Activated CD8-positive, alpha-beta memory T cell treated with anti-CD3 and anti-CD28 coated beads for 4 hours (primary cell): ENCODE data around the gene RASA3.
"Not testable (repeated sequence)": the region's sequence is repeated elsewhere in the genome, so short reads cannot be mapped to it uniquely, and the experiment has no call there.

Experiments
- DNase-seq, 2 donors: peaks; one replicate each; pipeline ENCODE4 v3.0.0-alpha.2; 2020; ENCODE audit warnings: low read depth in 2 of 2

The RASA3 gene, protein sequence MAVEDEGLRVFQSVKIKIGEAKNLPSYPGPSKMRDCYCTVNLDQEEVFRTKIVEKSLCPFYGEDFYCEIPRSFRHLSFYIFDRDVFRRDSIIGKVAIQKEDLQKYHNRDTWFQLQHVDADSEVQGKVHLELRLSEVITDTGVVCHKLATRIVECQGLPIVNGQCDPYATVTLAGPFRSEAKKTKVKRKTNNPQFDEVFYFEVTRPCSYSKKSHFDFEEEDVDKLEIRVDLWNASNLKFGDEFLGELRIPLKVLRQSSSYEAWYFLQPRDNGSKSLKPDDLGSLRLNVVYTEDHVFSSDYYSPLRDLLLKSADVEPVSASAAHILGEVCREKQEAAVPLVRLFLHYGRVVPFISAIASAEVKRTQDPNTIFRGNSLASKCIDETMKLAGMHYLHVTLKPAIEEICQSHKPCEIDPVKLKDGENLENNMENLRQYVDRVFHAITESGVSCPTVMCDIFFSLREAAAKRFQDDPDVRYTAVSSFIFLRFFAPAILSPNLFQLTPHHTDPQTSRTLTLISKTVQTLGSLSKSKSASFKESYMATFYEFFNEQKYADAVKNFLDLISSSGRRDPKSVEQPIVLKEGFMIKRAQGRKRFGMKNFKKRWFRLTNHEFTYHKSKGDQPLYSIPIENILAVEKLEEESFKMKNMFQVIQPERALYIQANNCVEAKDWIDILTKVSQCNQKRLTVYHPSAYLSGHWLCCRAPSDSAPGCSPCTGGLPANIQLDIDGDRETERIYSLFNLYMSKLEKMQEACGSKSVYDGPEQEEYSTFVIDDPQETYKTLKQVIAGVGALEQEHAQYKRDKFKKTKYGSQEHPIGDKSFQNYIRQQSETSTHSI

DNA sequence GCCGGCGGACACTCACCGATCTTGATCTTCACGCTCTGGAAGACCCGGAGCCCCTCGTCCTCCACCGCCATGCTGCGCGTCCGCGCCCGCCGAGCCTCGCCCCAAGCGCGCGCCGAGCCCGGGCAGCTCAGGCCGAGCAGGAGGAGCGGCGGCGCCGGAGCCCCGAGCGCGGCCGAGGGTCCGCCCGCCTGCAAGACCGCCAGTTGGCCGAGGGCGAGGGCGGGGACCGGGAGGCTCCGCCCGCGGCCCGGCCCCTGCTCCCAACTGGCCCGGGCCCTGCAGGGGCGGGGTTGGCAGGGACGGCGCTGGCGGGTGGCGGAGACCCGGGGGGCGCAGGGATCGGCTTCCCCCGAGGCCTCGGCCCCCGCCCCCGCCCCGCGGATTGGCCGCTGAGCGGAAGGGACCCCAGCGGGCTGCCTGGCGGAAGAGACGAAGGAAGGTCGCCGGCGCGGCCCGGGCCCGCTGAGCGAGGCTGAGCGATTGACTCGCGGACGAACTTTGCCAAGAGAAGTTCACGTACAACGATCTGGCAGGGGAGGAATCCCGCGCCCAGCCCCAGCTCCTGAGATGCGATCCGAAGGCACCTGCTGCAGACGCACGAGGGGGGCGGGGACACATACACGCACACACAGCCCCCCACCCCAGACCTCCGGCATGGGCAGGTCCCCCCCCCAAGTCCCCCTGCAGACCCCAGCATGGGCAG is at the start of gene RASA3:
Gene RASA3 (minus strand): TSS at position 205 of the 703 bp plus-strand sequence. CDS start 134 bp downstream, at position 71.
- no peak for DNase-seq

DNA sequence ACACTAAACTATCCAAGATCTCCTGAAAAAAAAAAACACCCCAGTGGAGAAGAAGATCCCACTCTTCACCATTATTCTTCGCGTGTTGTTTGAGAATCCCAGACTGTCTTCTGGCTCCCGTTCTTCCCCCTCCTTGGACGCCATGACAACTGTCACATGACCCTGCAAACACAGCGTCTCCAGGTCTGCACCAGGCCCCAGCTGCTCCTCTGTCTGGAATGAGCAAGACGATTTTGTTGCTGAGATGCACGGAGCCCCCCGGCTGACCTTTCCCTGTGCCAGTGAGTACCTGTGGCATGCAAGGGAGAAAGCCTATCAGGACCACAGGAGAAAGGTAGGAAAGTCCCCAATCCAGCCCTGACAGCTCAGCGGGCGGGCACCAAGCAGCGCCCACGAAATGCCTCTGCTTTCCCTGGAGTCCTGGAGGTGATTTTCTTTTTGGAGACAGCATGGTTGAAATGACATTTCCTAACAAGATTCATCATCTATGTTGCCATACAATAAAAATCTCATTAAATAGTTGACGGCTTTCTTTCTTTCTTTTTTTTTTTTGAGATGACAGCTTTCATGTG is 46.8 kb upstream of the RASA3 start, which contains the start of gene CFAP97D2:
Gene CFAP97D2 (plus strand): TSS at position 171 of the 572 bp plus-strand sequence. CDS start 74 bp downstream, at position 245.
- no peak for DNase-seq

- DNase-seq, result no peak
Observed at GRCh38 chr13:114177245-114178010, 45.0 kb upstream of the RASA3 start.

GRCh38 chr13:114176359-114176902 is 44.0 kb upstream of the RASA3 start:
- not testable (repeated sequence) for DNase-seq

DNA sequence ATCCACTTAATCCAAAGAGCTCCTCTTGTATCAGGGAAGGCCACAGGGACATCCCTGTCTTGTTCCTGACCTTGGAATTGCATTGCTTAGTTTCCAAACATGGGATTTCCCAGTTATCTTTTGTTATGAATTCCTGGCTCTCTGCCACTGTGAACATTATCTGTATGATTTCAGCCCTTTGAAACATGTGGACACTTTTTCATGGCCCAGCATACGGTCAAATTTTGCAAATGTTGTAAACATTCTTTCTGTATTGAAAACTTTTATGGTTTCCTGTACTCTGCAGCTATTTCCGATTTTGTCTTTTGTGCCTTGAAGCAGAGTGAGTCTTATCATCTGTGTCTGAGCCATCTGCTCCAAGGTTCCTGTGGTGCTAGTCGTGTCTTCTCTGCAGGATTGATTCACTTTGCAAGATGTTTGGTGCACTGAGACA is 42.1 kb upstream of the RASA3 start:
- DNase-seq, result no peak

- no peak for DNase-seq
Observed at GRCh38 chr13:114173745-114174144, 41.3 kb upstream of the RASA3 start.

DNA sequence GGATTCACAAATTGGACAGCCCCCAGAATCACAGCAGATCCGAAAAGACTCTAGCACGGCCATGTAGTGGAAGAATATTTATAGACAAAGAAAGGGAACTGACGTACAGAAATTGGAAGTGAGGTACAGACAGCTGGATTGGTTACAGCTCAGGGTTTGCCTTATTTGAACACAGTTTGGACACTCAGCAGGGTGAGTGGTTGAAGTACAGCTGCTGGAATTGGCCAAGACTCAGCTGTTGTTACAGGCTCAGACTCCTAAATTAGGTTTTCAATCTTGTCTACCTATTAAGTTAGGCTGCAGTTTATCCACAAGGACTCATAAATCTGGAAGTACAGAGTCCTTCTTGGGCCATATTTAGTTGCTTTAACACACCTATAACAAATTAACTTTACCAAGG is 40.8 kb upstream of the RASA3 start:
- DNase-seq, result no peak

- DNase-seq, result no peak
Observed at GRCh38 chr13:114167885-114168284, 35.5 kb upstream of the RASA3 start.

DNA sequence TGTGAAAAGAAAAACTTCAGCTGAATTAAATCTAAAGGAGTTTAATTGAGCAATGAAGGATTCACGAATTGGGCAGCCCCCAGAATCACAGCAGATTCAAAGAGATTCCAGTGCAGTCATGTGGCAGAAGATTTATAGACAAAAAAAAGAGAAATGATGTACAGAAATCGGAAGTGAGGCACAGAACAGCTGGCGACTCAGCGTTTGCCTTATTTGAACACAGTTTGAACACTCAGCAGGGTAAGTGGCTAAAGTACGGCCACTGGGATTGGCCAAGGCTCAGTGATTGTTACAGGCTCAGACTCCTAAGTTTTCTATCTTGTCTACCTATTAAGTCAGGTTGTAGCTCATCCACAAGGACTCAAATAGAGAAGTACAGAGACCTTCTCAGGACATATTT is 35.0 kb upstream of the RASA3 start:
- no peak for DNase-seq

DNA sequence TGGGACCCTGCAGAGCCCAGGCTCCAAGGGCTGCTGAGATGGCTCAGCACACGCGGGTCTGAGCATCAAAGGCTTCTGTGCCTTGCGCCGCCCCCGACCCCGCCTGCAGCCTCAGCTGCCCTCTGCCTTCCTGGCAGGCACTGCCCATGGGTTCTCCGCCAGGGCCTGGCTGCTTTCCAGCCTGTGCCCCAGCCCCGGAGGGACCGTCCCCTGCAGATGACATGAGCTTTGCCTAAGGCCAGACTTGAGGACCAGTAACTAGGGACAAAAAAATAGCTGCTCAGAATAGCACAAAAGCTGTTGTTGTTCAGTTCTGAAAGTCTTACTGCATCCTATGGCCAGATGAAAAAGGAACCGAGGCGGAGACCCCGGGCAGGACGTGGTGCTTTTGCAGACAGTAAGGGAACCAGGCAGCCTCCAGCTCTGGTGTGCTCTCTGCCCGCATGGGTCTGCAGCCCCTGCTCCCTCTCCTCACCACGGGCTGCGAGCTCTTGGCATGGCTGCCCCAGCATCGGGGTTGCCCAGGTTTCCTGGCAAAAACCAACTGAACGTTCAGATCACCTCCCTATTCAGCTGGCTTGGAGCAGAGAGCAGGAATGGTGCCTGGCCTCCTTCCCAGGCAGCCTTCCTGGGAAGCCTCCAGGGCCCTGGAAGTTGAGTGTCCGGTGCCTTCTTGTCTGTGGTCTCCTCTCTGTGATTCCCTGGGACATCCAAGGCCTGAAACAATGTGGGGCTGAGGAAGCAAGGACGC is 34.1 kb upstream of the RASA3 start:
- DNase-seq, result no peak

DNA sequence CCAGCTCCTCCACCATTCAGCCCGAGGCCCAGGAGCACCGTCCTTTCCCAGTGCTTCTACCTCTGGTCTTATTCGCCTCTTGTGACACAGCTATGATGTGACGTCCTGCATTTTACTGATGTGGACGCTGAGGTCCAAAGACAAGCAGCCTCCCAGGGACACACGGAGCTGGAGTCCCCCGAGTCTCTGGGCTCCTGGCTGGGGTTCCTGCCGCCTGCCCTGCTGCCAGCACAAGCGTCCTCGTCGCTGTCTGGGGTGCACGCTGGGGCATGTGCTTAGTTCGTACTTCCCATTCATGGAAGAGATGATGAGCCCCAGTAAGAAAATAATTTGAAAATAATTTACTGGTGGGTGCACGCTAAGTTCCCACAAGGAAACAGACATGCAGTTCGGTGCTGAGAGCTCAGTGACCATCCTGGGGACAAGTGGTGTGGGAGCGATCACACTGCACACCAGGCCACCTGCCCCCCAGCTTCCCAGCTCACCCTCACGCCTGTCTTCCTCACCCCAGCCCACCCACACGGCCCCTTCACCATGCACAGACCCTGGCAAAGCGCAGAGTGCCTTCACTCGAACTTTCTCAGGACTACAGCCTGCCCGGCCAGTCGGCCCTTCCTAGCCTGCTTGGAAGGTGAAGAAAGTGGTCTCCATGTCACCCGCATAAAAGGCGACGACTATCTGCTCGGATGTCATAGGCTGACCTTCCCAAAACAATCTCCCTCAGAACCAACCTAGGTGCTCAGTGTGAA is 32.4 kb upstream of the RASA3 start:
- DNase-seq, result no peak

GRCh38 chr13:114164053-114164452 is 31.6 kb upstream of the RASA3 start:
- DNase-seq, result no peak

DNA sequence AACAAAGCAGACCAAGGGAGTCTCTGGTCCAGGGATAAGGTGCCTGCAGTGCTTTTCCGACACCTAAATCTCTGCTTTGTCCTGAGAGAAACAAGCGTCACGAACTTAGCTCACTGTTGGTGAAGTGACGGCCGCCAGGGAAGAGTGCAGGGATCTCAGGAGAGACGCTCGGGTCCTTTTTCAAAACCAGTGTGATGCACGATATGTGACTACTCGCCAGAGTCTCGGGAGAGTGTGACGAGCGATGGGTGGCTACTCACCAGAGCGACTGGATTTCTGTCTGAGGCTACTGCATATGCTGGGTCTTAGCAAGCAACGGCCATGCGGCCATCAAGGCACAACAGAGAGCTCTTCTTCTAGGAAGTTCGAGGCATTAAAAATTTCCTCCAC is 30.1 kb upstream of the RASA3 start:
- no peak for DNase-seq

DNA sequence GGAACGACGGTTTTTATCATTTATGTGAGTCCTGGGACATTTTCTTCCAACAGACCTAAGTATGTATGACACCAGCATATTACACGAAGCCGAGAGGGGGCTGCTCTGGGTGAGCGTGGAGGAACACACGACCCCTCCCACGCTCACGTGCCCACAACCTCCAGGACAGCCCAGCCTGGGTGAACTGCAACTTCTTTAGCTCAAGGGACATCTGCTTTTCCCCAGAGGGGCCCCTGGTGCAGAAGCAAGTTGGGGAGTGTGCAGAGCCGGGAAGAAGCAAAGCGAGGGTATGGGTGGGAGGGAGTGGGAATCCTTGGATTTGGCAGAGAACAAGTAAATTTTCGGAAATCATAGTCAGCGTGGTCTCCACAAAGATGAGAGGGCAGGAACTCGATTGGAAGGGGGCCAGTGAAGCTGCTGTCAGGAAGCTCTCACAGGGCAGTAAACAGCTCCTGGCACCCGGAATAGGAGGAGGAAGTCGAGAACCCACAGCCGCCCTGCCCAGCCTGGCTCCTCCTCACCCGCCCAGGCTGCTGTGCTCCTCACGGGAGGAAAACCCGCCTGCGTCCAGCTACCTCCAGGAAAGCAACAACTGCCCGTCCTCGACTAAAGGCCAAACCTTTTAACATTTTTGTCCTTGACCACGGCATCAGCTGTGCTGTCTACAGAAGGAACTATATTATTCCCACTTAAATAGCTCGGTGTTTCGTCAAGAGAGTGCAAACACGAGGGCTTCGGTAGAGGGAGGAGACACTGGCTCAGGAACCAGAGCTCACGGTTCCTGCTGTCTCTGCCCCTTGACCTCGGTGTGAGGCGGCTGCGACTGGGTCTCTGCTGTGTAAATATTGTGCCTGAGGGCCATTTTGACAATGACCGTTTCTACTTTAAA is 29.5 kb upstream of the RASA3 start:
- no peak for DNase-seq

GRCh38 chr13:114161028-114161556 is 28.7 kb upstream of the RASA3 start:
- DNase-seq, result no peak

DNA sequence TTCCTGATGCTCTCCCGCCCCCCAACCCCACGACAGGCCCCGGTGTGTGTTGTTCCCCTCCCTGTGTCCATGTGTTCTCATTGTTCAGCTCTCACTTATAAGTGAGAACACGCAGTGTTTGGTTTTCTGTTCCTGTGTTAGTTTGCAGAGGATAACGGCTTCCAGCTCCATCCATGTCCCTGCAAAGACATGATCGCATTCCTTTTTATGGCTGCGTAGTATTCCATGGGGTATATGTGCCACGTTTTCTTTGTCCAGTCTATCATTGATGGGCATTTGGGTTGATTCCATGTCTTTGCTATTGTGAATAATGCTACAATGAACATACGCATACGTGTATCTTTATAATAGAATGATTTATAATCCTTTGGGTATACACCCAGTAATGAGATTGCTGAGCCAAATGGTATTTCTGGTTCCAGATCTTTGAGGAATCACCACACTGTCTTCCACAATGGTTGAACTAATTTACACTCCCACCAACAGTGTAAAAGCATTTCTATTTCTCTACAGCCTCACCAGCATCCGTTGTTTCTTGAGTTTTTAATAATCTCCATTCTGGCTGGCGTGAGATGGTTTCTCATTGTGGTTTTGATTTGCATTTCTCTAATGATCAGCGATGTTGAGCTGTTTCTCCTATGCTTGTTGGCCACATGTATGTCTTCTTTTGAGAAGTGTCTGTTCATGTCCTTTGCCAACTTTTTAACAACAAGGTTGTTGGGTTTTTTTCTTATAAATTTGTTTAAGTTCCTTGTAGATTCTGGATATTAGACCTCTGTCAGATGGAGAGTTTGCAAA is 26.6 kb upstream of the RASA3 start:
- not testable (repeated sequence) for DNase-seq

DNA sequence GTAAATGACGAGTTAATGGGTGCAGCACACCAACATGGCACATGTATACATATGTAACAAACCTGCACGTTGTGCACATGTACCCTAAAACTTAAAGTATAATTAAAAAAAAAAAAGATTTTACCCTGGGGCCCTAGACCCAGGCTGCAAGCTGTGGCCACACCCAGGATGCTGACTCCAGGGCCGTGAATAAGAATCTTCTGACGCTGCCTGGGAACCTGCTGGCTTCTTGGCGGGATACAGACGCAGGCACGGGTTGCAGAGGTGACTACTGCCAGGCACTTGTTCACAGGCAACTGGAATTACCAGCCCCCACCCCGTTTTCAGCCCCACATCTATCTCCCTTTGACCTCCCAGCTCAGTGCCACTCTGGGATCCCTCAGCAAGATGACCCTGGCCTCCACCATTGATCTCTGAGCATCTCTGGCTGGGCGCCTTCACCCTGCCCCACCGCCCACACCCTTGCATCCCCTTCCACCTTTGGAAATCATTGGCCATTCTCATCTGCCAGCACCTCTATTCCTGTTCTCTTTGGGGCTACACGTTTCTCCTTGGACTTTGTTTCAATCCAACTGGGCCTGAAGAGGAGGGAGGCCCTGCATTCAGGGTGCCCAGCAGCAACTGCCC is 25.6 kb upstream of the RASA3 start:
- DNase-seq, result no peak
